ENCODE results near the gene CLIP4.
"Not testable (repeated sequence)": the region's sequence is repeated elsewhere in the genome, so short reads cannot be mapped to it uniquely, and the experiment has no call there.

Gene CLIP4, protein sequence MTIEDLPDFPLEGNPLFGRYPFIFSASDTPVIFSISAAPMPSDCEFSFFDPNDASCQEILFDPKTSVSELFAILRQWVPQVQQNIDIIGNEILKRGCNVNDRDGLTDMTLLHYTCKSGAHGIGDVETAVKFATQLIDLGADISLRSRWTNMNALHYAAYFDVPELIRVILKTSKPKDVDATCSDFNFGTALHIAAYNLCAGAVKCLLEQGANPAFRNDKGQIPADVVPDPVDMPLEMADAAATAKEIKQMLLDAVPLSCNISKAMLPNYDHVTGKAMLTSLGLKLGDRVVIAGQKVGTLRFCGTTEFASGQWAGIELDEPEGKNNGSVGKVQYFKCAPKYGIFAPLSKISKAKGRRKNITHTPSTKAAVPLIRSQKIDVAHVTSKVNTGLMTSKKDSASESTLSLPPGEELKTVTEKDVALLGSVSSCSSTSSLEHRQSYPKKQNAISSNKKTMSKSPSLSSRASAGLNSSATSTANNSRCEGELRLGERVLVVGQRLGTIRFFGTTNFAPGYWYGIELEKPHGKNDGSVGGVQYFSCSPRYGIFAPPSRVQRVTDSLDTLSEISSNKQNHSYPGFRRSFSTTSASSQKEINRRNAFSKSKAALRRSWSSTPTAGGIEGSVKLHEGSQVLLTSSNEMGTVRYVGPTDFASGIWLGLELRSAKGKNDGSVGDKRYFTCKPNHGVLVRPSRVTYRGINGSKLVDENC

DNA sequence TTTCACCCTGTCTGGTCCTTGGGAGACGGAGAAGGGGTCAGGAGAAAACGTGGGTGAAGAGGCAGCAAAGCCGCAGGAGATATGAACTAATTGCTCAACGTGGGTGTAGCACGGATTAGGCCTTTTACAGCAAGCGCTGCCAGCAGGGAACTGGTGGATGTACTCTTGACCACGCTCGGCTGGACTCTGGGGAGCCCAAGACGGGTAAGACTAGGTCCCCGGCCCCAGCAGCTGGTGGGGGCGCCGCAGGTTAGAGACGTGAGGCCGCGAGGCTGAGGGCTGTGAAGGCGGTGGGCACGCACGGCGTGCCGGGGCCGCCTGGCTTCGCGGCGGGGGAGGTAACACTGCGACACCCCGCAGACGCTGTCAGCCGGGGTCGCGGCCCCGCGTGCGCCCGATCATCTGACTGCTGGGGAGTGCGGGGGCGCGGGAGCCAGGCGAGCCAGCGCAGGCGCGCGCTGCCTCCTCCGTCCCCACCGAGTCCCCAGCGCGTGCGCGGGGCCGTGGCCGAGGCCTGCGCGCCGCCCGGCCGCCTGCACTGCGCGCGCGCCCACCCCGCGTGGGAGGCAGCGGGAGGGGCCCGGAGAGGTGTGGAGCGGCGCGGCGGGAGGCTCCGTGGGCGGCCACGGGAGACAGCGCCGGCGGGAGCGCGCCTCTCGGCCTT is at the start of gene CLIP4:
CLIP4 (plus strand) TSS at position 470 of the 664 bp plus-strand sequence. CDS start 5,974 bp downstream, outside the sequence.
- DNase-seq = no peak

DNA sequence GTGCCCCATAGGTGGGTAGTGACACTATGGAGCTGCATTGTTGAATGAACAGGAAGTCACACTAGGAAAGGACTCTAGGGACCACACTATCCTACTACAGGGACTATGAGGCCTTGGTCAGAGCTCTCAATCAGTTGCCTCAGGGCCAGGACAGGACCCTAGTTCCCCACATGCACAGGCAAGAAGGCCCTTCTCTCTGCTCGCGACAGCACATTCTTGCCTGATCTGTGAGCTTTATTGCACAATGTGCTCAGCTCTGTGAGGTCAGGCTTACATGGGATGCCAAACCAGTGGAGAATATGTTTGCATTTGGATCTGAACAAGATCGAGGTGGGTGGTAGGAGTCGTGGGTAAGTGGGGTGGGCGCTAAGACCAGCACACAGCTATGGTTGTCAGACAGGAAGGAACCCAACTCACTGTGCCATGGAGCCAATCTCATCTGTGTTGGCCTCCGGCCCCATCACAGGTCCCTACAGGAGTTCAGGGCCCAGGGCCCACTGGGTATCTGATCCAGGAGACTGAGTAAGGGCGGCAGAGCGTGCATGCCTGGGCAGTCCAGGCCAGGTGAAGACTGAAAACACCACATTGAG is 48.8 kb upstream of the CLIP4 start:
- DNase-seq = no peak

DNA sequence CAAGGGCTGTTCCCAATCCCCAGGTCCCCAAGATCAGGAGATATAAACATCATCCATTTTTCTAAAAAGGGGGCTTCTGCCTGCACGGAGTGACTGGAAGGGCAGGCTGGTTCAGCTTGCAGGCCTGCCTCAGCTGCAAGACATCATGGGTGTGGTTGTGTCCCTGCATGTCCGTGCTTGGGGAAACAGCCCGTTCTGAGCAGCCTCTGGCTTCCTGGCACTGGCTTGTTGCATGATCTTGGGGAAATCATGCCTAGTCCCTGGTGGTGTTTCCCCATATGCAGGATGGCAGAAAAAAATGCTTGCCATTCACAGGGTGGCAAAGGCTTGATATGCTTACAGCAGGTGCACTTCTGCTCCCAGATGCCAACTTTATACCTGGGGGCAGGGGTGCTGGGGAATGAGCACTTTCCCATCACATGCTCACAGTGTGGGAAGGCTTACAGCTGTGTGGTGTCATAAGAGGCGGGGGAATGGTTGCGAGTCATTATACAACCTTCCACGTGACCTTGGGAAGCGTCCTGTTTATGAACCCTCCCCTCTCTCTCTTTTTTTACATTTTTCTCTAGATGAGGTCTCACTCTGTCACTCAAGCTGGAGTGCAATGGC is 48.1 kb upstream of the CLIP4 start:
- DNase-seq = no peak

DNA sequence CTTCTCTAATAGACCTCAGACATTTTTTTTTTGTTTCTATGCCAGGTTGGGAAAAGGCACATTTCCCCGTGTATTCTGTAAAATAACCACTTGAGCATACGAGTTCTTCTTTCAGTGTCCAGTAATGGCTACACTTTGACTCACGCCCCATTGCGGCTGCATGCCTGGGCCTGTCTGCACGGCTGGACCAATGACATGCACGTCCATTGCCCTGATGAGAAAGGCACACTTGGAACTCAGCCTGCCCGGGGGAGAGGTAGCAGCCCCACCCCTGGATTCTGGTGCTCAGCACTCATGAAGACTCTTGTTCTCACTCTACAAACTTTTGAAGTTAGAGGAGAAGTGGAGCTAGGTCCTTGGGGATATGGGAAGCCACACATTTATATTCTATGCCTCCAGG is 46.7 kb upstream of the CLIP4 start:
- no peak for DNase-seq

DNA sequence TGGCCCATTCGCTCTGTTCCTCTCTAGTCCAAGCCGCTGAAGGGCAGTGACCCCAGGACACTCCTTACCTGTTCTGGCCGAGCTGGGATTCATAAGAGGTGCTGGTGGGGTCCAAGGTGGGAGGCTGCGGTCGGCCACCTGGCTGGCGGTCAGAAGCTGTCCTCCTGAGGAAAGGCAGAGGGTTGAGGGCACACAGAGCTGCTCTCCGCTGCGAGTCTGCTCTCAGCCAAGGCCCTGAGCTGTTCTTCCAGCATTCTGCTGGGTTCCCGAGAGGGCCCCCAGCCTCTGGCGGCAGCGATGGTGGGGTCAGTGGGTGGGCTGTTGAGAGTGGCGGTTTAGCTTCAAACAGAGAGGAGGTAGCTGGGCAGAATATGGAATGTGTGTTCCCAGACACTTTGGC is 44.7 kb upstream of the CLIP4 start:
- DNase-seq = no peak

DNA sequence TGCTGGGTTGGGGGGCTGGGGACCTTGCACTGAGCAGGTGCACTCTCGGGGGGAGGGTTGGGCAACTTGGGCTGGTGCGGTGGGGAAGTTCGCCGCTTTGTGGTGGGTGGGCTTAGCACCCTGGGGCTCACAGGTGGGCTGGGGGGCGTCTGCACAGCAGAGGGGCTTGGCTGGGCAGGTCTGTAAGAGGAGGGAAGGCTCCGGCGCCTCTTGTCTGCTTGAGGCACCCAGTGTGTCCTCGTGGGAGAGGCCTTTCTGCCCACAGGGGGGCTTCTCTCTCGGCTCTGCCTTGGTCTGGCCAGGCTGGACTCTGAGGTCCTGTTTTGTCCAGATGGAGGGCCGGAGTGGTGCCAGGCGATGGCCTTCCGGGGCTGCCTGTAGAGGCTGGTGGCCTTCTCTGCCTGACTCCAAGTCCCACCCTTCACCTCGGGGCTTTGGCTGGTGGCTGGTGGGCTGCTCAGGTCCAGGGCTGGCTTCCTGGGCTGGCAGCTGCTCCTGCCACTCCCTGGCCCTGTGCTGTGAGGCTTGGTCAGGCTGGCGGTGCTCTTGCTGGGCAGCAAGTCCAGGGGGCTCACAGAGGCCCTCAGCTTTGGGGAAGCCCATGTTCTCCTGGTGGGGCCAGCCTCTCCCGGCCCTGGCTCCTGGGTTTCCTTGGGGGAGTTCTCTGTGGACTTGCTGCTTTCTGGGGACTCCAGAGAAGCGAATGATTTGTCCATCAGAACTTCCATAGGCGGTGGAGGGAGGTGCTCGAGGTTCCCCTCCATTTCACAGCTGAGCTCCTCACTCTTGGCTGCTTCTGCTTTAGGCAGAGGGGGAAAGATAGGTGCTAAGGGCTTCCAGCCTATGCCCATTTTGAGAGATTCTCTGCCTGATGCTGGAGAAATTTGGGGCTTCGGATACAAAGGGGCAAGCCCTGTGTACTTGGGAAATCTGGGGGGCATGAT is 43.9 kb upstream of the CLIP4 start:
- no peak for DNase-seq

DNA sequence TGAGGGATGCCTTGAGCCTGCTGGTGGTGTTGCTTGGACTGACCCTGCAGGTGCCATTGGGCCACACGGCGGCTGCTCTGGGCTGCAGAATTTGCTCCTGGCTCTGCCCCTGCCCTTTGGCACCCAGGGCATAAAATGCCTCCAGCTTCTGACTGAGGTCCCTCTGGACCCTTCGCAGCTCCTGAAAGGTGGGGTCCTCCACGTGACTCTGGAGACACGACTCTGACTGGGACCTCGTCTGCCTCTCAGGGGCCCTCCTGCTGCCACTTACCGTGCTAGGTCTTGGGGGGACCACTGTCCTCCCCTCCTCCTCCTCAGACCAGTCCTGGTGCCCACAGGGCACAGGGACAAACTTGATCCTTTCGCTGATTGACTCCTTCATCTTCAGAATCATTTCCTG is 43.0 kb upstream of the CLIP4 start:
- DNase-seq = no peak

DNA sequence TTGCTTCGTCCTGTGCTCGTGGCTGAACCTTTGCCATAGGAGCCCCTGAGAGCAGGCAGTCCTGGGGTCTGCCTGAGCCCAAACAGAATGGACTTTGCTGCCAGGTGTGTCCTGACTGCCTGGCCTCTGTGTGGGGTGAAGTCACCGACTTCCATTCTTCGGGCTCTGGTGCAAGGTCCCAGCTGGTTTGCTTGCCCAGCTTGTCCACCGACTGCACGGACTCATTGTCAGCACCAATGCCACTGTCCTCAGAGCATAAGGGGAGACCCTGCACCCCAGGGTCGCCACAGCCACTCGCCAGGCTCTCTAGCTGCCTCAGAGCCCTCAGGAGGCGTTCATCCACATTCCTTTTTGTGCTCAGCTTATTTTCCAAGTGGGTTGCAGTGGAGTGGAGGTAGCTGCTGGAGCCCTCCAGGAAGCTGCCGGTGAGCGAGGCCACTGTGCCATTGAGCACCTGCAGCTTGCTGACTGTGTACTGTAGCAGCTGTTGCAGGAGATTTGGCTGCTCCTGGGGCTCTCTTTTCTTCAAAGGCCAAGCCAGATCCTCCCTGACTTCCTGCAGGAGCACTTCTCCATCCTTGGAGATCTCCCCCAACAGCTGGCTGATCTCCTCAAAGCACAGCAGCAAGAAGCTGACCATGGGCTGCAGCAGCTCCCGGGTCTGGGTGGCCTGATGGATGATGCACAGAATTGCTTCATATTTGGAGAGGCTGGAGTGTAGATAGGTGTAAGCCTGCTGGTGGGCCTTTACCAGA is 42.1 kb upstream of the CLIP4 start:
- no peak for DNase-seq

DNA sequence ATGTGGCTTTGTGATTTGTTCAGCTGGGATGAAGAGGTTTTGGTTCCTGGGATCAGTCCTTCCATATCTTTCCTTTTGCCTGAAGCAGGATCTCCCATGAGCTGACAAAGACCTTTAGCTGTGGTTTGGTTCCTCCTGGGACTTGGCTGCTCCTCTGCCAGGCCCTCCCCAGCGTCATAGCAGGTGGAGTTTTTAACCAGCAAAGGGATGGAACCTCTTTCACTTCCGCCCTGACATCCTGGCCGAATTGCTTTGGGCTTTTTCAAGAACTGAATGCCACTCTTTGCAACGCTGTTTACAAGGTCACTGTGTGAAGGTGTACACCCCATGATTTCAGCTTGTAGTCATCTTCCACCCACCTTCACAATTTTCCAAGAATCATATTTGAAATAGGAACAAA is 41.3 kb upstream of the CLIP4 start:
- no peak for DNase-seq

DNA sequence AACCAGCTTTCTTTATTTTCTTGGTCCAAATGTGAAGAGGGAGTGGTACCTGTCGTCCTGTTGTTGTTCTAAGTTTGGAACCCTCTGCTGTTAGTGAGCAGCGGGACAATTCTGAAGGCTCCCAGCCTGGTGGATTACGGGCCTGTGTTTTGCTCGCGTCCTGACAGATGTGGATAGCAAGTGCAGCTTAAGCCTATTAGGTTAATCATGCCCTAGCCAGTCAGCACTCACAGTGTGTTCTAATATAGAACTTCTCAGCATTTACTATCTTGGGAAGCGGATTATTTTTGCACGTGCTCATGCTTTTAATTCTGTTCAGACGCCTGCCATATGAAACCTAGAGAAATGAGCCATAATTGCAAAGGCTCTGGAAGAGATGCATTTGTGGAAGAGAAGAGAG is 40.8 kb upstream of the CLIP4 start, which contains the start of gene PCARE:
PCARE (minus strand) TSS at position 113 of the 400 bp plus-strand sequence. CDS start 262 bp downstream, outside the sequence.
- no peak for DNase-seq

DNA sequence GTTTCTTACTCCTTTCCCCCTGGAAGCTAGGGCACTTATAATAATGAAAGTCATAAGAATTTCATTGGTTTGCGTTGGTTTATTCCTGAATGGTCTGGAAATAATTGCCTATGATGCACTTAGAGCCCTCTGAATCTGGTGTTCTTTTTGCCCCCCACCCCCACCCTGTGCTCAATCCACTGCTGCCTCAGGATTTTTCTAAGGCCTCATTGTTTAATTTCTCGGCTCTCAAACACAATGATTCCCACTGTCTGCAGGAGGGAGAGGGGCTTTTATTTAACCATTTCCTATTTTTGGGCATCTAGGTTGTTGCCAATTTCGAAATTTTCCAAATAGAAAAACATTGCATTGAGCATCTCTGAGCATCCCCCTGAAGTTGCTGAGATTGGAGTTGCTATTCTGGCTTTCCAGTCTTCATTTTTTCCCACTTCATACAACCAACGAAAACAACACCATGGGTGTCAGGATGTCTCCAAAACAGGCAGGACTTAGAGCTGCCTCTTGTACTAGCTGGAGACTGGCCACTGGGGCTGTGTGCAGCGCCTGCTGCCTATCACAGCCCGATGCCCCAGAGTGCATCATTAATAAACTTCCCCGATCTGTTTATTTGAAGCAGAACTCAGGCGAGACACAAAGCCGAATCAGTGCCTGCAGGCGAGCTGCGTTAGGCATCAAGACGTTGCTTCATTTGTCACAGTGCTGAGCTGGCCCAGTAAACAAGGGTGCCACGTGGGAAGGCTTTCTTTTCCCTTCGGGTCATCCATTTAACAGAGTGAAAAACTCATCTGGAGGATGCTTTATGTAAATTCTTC is 39.1 kb upstream of the CLIP4 start:
- no peak for DNase-seq

DNA sequence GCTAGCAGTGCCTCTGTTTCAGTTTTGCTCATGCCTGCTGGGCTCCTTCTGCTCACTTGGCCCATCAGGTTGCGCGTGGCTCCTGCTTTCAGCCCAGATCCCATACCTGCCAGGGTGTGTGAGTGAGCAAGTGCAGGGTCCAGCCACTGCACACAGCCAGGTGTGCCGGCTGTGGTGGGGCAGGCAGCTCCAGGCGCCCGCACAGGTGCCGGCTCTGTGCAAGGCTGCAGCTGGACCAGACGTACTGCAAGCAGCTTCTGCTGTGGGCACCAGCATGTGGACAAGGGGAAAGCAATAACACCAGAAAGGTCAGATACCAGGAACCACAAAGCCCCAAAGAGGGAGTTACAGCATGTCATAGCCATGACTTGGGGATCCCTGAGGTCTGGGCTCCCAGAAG is 35.3 kb upstream of the CLIP4 start:
- no peak for DNase-seq

DNA sequence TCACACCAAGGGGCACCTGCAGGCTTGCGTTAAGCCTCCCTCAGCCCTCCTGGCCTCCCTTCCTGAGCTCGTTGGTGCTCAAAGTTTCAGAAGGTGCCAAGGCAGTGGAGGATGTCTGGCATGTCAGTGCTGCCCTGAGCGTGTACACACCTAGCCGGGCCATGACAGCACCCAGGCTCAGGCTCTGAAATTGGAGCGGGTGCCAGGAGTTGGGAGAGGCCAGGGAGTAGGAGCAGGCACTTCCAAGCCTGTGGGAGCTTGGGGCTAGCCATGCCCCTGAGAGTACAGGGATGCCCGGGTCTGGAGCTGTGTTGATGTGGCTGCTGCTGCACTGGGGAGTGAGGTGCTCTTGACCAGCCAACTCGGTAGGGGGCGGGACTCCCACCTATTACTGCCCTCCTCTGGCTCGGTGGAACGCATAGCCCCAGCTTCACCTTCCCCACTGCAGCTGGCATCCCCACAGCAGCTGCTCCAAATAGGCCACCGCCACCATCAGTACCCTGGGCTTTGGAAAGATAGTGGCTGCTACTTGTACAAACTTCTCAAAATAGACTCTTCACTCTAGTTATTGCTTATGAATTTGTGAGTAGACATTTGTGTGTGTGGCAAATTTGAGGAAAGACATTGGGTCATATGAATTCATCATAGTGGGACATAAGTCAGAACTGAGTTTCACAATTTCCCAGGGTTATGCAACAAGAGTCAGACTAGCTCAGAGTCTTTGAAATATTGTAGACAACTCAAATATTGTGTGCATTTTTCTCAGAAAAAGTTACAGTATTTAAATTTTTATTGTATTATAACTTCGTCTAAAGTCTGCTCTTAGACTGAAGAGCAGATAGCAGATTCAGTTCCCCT is 34.1 kb upstream of the CLIP4 start:
- no peak for DNase-seq

DNA sequence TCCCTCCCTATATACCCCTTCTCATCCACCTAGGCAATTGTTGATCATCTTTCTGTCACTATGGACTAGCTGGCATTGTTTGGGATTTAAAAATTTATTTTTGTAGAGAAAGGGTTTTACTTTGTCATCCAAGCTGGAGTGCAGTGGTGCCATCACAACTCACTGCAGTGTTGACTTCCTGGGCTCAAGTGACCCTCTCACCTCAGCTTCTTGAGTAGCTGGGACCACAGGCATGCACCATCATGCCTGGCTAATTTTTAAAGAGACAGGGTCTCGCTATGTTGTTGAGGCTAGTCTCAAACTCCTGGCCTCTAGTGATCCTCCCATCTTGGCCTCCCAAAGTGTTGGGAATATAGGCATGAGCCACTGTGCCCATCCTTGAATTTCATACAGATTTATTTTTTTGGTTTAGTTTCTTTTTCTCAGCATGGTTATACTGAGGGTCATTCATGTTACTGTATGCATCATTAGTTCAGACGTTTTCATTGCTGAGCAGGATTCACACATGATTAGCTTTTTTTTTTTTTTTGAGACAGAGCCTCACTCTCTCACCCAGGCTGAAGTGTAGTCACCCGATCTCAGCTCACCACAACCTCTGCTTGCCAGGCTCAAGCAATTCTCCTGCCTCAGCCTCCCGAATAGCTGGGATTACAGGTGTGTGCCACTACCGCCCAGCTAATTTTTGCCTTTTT is 32.3 kb upstream of the CLIP4 start:
- DNase-seq = no peak

DNA sequence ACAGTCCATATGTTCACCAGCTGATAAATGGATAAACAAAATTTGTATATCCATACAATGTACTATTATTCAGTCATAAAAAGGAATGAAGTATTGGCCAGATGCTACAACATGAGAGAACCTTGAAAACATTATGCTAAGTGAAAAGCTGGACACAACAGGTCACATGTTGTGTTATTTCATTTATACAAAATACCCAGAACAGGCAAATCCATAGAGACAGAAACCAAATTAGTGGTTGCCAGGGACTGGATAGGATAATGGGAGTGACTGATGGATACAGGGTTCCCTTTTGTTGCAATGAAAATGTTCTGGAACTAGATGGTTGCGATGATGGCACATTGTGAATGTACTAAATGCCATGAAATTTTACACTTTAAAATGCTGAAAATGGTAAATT is 30.7 kb upstream of the CLIP4 start:
- DNase-seq = no peak

DNA sequence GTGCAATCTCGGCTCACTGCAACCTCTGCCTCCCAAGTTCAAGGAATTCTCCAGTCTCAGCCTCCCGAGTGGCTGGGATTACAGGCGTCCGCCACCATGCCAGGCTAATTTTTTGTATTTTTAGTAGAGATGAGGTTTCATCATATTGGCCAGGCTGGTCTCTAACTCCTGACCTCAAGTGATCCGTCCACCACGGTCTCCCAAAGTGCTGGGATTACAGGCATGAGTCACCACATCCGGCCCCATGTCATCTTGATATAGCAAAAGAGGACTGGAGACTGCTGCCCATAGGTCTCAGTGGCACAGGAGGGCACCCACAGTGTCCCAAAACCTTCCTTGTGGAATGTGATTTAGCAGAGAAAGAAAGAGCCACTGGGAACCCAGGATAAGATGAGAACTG is 24.9 kb upstream of the CLIP4 start:
- DNase-seq = not testable (repeated sequence)

DNA sequence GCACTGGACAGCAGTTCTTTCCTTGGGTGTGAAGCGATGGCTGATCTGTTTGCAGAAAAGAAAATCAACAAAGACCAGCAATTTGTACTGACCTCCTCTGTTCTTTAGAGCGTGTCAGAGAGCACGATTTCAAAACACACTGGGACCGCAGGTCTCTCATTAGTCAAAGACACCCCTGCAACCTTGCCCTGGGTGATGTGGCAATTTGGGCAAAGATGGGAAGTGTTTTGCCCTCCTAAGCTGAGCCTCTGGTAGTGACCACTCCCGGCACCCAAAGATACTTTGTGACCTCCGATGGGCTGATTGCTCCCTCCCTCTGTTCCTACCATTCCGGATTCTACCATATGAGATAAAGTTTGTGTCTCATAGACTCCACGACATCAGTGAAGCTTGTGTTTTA is 18.2 kb upstream of the CLIP4 start:
- no peak for DNase-seq

DNA sequence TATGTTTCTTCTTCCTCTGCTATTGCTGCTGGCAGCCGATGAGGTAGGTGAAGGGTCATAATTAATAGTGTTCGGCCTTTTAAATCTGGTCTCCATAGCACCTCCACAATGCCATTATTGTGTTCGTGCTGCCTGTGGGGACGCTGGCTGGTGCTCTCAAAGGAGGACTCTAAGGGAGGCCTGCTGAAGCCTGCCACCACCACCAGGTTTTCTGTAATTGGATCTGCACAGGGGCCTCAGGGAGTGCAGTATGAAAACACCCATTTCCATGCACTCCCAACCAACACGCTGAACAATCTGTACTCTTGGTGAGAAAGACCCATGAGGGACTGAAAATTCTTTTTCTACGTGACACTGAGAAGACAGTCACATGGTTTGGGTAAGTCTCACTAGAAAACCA is 17.6 kb upstream of the CLIP4 start:
- no peak for DNase-seq
